GM12891 (cell line): ENCODE results near the gene LEKR1.

Experiments used
- DNase-seq: peaks from one replicate; pipeline ENCODE4 v3.0.0; 2011; ENCODE audit warnings: low spot score; ENCODE audit not compliant: insufficient read length
- FAIRE-seq: peaks from 2 replicates; lab custom pipeline; 2011; peaks lifted over from hg19 to GRCh38; lab: Jason Lieb, UNC
- PAX5 ChIP-seq: IDR thresholded peaks from 2 replicates; pipeline ENCODE4 v1.6.1; 2011; ENCODE audit warnings: low read length, moderate library complexity, mild to moderate bottlenecking; ENCODE audit not compliant: insufficient read depth, severe bottlenecking
- POLR2A ChIP-seq: IDR thresholded peaks from 2 replicates; pipeline ENCODE4 v1.6.1; 2011; ENCODE audit warnings: low read depth, low read length, control low read depth
- POLR2AphosphoS5 ChIP-seq: IDR thresholded peaks from 2 replicates; pipeline ENCODE4 v1.6.1; 2011; ENCODE audit warnings: low read depth, low read length, control low read depth
- POU2F2 ChIP-seq: IDR thresholded peaks from 2 replicates; pipeline ENCODE4 v1.6.1; 2011; ENCODE audit warnings: low read depth, mild to moderate bottlenecking, control low read depth, low read length, moderate library complexity
- SPI1 ChIP-seq: IDR thresholded peaks from 2 replicates; pipeline ENCODE4 v1.6.1; 2011; ENCODE audit warnings: low read depth, low read length, control low read depth
- TAF1 ChIP-seq: IDR thresholded peaks from 2 replicates; pipeline ENCODE4 v1.6.1; 2011; ENCODE audit warnings: low read depth, low read length, control low read depth

LEKR1 gene

DNA sequence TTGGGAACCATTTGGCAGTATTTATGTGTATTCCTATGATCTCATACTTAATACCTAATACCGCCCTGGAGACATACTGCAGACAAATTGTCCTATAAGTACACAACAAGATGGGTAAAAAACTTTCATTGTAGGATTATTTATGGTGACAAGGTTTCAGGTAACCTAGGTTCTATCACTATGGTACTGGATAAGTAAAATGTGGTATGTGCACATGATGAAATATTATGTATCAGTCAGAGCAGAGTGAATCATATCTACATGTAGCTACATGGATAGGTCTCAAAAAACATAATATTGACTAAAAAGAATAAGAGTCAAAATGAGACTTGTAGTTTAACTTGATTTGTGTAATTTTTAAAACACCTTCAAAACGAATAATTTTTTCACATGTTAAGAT is 147.8 kb downstream of the LEKR1 start:
- DNase-seq = no peak
- peak; percentile 23 for FAIRE-seq
- TF ChIP-seq TAF1 = no peak
- TF ChIP-seq POLR2A = no peak
- no peak for TF ChIP-seq PAX5
- TF ChIP-seq POU2F2 = no peak
- TF ChIP-seq POLR2AphosphoS5 = no peak
- no peak for TF ChIP-seq SPI1

DNA sequence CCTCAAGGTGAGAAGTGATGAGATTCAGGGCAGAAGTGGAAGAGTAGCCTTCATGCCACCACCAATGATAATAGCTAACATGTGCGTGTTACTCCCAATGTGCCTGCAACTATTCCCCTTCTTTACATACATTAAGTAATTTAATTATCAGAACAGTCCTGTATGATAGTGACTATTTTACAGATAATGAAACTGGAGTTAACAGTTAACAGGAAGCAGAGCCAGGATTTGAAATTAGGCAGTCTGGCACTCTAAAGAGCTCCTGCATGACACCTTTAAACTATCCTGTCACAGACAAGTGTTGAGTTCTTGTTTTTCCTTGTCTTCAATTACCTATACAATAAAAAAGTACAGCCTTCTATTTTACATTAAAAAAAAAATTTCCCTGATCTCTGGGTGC is 148.8 kb downstream of the LEKR1 start:
- DNase-seq (no peak), FAIRE-seq (no peak)
- no peak for TF ChIP-seq PAX5
- TF ChIP-seq POLR2AphosphoS5 = no peak
- TF ChIP-seq POLR2A = no peak
- TF ChIP-seq TAF1 = no peak
- TF ChIP-seq SPI1 = no peak
- TF ChIP-seq POU2F2 = no peak

DNA sequence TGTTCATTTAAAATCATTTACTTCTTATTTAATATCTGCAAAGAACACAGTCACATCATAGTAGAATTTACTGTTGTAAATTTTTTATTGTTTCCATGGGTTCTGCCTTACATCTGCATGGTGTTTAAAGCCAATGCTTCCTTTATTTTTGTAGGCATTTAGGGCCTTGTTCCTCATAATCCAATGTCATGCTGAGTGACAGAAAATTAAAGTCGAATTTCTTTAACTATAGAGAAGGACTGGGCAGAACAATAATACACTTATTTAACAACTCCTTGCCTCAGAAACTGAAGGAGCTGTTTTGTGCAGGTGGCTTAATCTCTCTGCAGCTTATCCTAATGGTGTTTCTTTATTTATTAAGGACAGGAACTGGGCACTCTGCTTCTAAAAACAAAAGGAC is 149.6 kb downstream of the LEKR1 start:
- no peak for TF ChIP-seq PAX5
- TF ChIP-seq TAF1 = no peak
- no peak for TF ChIP-seq POLR2A
- no peak for TF ChIP-seq SPI1
- no peak for TF ChIP-seq POU2F2
- no peak for TF ChIP-seq POLR2AphosphoS5
- no peak for FAIRE-seq
- no peak for DNase-seq

DNA sequence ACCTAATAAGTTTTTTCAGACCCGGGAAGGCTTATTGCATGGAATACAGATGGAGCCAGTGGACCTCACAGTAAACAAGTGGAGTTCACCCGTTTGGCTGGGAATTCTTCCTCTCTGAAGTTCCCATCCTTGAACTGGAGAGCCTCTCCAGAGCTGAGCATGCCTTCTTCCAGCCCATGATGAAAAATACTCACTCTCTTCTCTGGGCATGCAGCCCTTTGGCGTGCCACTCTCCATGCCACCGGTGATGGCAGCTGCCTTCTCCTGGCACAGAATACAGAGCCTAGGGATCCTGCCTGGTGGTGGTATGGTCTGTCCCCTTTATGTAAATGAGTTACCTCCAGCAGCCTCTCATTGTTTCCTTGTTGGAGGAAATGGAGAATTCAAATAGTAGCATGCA is 150.8 kb downstream of the LEKR1 start:
- FAIRE-seq (no peak), DNase-seq (no peak)

DNA sequence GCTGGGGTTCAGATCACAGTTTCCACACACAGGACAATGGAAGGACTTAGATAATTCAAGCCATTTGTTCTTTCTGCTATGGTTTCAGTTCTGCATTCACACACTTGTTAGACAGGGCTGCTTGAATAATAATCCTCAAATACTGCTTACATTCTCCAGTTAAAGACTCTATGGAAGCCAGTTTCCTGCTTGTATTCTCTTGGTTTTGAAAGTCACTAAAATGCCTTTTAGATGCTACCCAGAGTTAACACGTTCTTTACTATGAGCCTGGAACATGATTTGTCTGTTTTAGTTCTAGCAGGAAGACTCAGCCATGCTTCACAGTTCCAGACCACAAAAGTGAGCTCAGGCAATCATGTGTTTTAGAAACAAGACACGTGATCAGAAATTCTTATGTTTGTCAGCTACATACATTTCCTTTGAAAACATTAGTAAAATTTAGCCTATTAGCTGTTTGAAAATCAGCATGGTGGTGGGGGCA is 152.4 kb downstream of the LEKR1 start:
- FAIRE-seq (peak; percentile 96), DNase-seq (peak; percentile 4)
- TF ChIP-seq PAX5 (no peak), POU2F2 (0 out of 2 replicates have a peak, but pooled peaks have one; percentile 8), POLR2AphosphoS5 (no peak), POLR2A (peak; percentile 49; the same call in 1 of the 2 replicates), SPI1 (peak; percentile 100), TAF1 (no peak)

More for the DNA sequence above, 150.8 kb downstream of the LEKR1 start:
- TF ChIP-seq POU2F2 (no peak), POLR2AphosphoS5 (no peak), PAX5 (no peak), POLR2A (no peak), TAF1 (no peak), SPI1 (no peak)

DNA sequence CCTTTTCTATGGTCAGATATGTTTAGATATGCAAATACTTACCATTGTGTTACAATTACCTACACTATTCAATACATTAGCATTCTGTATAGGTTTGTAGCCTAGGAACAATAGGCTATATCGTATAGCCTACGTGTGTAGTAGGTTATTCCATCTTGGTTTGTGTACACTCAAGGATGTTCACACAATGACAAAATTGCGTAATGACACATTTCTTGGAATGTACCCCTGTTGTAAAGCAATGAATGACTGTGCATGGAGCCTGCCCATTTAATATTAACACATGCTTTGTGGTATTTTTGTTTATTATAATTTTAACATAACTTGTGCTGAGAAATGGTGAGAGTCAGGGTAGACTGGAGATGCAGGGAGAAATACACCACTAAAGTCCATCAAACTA is 154.9 kb downstream of the LEKR1 start:
- TF ChIP-seq POU2F2 (no peak), POLR2A (no peak), PAX5 (no peak), POLR2AphosphoS5 (no peak), TAF1 (no peak), SPI1 (no peak)
- DNase-seq = no peak
- FAIRE-seq = peak; percentile 67

DNA sequence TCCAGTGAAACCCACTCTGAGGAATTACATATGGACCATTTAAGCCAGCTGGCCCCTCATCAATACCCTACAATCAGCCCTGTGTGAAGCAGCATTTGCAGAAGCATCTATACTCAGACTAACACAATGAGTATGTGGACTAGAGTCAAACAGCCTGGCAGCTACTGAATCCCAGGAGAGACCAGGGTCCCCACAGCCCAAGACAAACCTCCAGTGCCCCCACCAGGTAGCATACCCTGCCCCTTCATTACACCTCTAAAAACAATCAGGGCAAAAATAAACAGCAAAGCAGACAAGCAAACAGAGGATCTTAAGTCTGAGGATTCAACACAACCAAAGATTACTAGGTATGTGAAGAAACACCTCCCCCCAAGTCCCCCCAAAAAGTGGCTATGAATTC is 157.4 kb downstream of the LEKR1 start:
- FAIRE-seq = peak; percentile 35
- TF ChIP-seq POU2F2 (no peak), SPI1 (no peak)
- no peak for DNase-seq

DNA sequence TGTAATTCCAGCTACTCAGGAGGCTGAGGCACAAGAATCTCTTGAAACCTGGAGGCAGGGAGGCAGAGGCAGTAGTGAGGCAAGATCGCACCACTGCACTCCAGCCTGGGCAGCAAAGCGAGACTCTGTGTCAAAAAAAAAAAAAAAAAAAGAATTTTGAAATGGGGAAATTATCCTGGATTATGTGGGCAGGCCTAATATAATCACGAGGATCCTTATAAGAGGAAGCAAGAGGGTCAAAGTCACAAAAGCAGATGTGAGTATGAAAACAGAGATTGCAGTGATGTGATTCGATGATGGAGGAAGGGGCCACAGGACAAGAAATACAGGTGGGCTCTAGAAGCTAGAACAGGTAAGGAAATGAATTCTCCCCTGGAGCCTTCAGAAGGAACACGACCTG is 159.6 kb downstream of the LEKR1 start:
- no peak for DNase-seq
- FAIRE-seq = no peak
- TF ChIP-seq TAF1 = no peak
- TF ChIP-seq POLR2AphosphoS5 = no peak
- no peak for TF ChIP-seq PAX5
- TF ChIP-seq POU2F2 = no peak
- TF ChIP-seq SPI1 = no peak
- TF ChIP-seq POLR2A = no peak

DNA sequence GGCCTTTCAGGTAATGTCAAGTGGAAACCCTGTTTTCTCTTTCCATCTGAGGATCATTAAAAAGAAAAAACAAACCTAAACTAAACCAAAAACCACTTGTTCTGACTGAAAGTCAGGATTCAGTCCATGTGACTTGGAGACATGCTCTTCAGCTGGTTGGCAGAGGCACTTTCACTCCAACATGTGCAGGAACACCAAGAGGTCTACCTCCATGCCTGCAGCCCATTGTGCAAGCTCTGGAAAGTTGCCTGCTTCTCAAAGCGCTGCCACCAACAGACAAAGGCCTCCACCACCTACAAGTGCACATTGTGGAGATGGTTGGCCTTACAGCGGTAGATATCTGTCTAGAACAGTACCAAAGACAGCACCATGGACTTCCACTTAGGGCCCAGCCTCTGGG is 161.8 kb downstream of the LEKR1 start:
- DNase-seq (no peak), FAIRE-seq (peak; percentile 20)
- TF ChIP-seq POLR2A (no peak), PAX5 (no peak), SPI1 (no peak), POU2F2 (no peak), TAF1 (no peak), POLR2AphosphoS5 (no peak)

DNA sequence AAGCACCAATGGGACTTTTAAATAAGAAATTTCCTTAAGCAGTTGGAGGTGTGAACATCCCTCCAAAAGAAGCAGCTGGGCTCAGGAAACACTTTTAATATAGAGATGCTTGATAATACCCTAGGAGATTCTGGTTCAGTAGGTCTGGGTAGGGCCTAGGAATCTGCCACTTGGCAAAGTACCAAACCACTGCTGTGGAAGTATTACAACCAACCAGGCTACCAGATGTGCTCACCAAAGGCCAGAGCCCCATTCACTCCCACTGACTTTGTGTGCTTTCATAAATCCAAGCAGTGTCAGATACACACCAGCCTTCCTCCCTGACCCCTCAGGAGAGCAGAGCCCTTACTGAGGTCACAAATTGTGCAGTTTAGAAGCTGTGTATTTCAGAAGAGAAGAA is 171.2 kb downstream of the LEKR1 start:
- no peak for FAIRE-seq

More for the DNA sequence above, 171.2 kb downstream of the LEKR1 start:
- TF ChIP-seq POU2F2 = no peak
- no peak for TF ChIP-seq SPI1
- no peak for TF ChIP-seq PAX5
- no peak for TF ChIP-seq POLR2AphosphoS5
- TF ChIP-seq POLR2A = no peak
- no peak for TF ChIP-seq TAF1
- no peak for DNase-seq
